ENCODE results near the gene SFSWAP.
"Not testable (repeated sequence)": the region's sequence is repeated elsewhere in the genome, so short reads cannot be mapped to it uniquely, and the experiment has no call there.

Gene SFSWAP

GRCh38 chr12:131737150-131737827 lies 26.4 kb downstream of the SFSWAP start:
- in situ Hi-C loops (cut with MboI; ENCODE audit: low pct_unique_long_range_greater_than_20kb, low sequenced_read_pairs, unreplicated experiment) = no loop called here
- no peak for TF ChIP-seq CTCF (IDR thresholded peaks at IDR 0.05; ENCODE audit: extremely low read depth, insufficient read depth, missing control alignments)
- DNase-seq (ENCODE audit: low spot score) = no peak

- TF ChIP-seq CTCF (IDR thresholded peaks at IDR 0.05; ENCODE audit: extremely low read depth, insufficient read depth, missing control alignments) = no peak
- in situ Hi-C loops (cut with MboI; ENCODE audit: low pct_unique_long_range_greater_than_20kb, low sequenced_read_pairs, unreplicated experiment) = no loop called here
- no peak for DNase-seq (ENCODE audit: low spot score)
Measured at GRCh38 chr12:131738196-131738595, 27.3 kb downstream of the SFSWAP start.

- in situ Hi-C loops (cut with MboI; ENCODE audit: low pct_unique_long_range_greater_than_20kb, low sequenced_read_pairs, unreplicated experiment) = no loop called here
Measured at GRCh38 chr12:131740626-131741025, 29.7 kb downstream of the SFSWAP start.

GRCh38 chr12:131742761-131743160 lies 31.9 kb downstream of the SFSWAP start:
- in situ Hi-C loops (cut with MboI; ENCODE audit: low pct_unique_long_range_greater_than_20kb, low sequenced_read_pairs, unreplicated experiment); DNase-seq (ENCODE audit: low spot score): not testable (repeated sequence)

More at GRCh38 chr12:131740626-131741025, 29.7 kb downstream of the SFSWAP start:
- no peak for DNase-seq (ENCODE audit: low spot score)
- no peak for TF ChIP-seq CTCF (IDR thresholded peaks at IDR 0.05; ENCODE audit: extremely low read depth, insufficient read depth, missing control alignments)

GRCh38 chr12:131743410-131743809 lies 32.5 kb downstream of the SFSWAP start:
- in situ Hi-C loops (cut with MboI; ENCODE audit: low pct_unique_long_range_greater_than_20kb, low sequenced_read_pairs, unreplicated experiment); DNase-seq (ENCODE audit: low spot score): not testable (repeated sequence)

GRCh38 chr12:131743880-131744279 lies 33.0 kb downstream of the SFSWAP start:
- in situ Hi-C loops (cut with MboI; ENCODE audit: low pct_unique_long_range_greater_than_20kb, low sequenced_read_pairs, unreplicated experiment); DNase-seq (ENCODE audit: low spot score): not testable (repeated sequence)

GRCh38 chr12:131744675-131745074 lies 33.8 kb downstream of the SFSWAP start:
- in situ Hi-C loops (cut with MboI; ENCODE audit: low pct_unique_long_range_greater_than_20kb, low sequenced_read_pairs, unreplicated experiment); DNase-seq (ENCODE audit: low spot score): not testable (repeated sequence)

GRCh38 chr12:131745706-131746105 lies 34.8 kb downstream of the SFSWAP start:
- TF ChIP-seq CTCF (IDR thresholded peaks at IDR 0.05; ENCODE audit: extremely low read depth, insufficient read depth, missing control alignments) = no peak
- in situ Hi-C loops (cut with MboI; ENCODE audit: low pct_unique_long_range_greater_than_20kb, low sequenced_read_pairs, unreplicated experiment) = no loop called here
- DNase-seq (ENCODE audit: low spot score) = no peak
